Measurements from ENCODE around the gene PDE8B.

PDE8B gene

GRCh38 chr5:77409870-77410621 is 199.6 kb downstream of the PDE8B start:
- no peak for DNase-seq (ENCODE audit: low read depth)

GRCh38 chr5:77413049-77413448 is 202.6 kb downstream of the PDE8B start:
- DNase-seq (ENCODE audit: low read depth): no peak

GRCh38 chr5:77418162-77418561 is 207.7 kb downstream of the PDE8B start:
- DNase-seq (ENCODE audit: low read depth): no peak

- no peak for DNase-seq (ENCODE audit: low read depth)
Observed at GRCh38 chr5:77418601-77419581, 208.4 kb downstream of the PDE8B start.

GRCh38 chr5:77419644-77420582 is 209.4 kb downstream of the PDE8B start:
- no peak for DNase-seq (ENCODE audit: low read depth)

GRCh38 chr5:77420940-77421339 is 210.5 kb downstream of the PDE8B start:
- no peak for DNase-seq (ENCODE audit: low read depth)

- DNase-seq (ENCODE audit: low read depth): no peak
Observed at GRCh38 chr5:77423022-77423750, 212.7 kb downstream of the PDE8B start.

GRCh38 chr5:77424921-77425320 is 214.4 kb downstream of the PDE8B start:
- DNase-seq (ENCODE audit: low read depth): no peak

GRCh38 chr5:77425420-77425819 is 214.9 kb downstream of the PDE8B start:
- DNase-seq (ENCODE audit: low read depth): no peak

GRCh38 chr5:77425998-77426659 is 215.6 kb downstream of the PDE8B start:
- no peak for DNase-seq (ENCODE audit: low read depth)

- DNase-seq (ENCODE audit: low read depth): no peak
Observed at GRCh38 chr5:77426670-77427069, 216.2 kb downstream of the PDE8B start.

GRCh38 chr5:77427998-77428397 is 217.5 kb downstream of the PDE8B start:
- no peak for DNase-seq (ENCODE audit: low read depth)

- DNase-seq (ENCODE audit: low read depth): no peak
Observed at GRCh38 chr5:77428526-77428925, 218.0 kb downstream of the PDE8B start.

- no peak for DNase-seq (ENCODE audit: low read depth)
Observed at GRCh38 chr5:77430726-77431125, 220.2 kb downstream of the PDE8B start.

- no peak for DNase-seq (ENCODE audit: low read depth)
Observed at GRCh38 chr5:77431286-77431685, 220.8 kb downstream of the PDE8B start.

GRCh38 chr5:77431719-77432118 is 221.2 kb downstream of the PDE8B start:
- DNase-seq (ENCODE audit: low read depth): no peak

- no peak for DNase-seq (ENCODE audit: low read depth)
Observed at GRCh38 chr5:77437194-77437593, 226.7 kb downstream of the PDE8B start.

GRCh38 chr5:77438071-77438470 is 227.6 kb downstream of the PDE8B start:
- DNase-seq (ENCODE audit: low read depth): no peak

GRCh38 chr5:77443670-77444069 is 233.2 kb downstream of the PDE8B start:
- DNase-seq (ENCODE audit: low read depth): no peak

GRCh38 chr5:77444356-77444755 is 233.9 kb downstream of the PDE8B start:
- DNase-seq (ENCODE audit: low read depth): no peak

GRCh38 chr5:77448831-77449230 is 238.4 kb downstream of the PDE8B start:
- DNase-seq (ENCODE audit: low read depth): no peak

Data from T follicular helper cell (primary cell).